ACHN (cell line): ENCODE data around the gene RAB3B.

Source experiments
- DNase-seq: peaks from one replicate; pipeline ENCODE4 v3.0.0-alpha.2; 2015
- in situ Hi-C: cut with HindIII; loops from 2 replicates; pipeline ENCODE4 v1.10.0; 2017; ENCODE audit warnings: low sequenced_read_pairs, low pct_ligation_motif_present, low pct_unique_long_range_greater_than_20kb

Gene RAB3B

DNA sequence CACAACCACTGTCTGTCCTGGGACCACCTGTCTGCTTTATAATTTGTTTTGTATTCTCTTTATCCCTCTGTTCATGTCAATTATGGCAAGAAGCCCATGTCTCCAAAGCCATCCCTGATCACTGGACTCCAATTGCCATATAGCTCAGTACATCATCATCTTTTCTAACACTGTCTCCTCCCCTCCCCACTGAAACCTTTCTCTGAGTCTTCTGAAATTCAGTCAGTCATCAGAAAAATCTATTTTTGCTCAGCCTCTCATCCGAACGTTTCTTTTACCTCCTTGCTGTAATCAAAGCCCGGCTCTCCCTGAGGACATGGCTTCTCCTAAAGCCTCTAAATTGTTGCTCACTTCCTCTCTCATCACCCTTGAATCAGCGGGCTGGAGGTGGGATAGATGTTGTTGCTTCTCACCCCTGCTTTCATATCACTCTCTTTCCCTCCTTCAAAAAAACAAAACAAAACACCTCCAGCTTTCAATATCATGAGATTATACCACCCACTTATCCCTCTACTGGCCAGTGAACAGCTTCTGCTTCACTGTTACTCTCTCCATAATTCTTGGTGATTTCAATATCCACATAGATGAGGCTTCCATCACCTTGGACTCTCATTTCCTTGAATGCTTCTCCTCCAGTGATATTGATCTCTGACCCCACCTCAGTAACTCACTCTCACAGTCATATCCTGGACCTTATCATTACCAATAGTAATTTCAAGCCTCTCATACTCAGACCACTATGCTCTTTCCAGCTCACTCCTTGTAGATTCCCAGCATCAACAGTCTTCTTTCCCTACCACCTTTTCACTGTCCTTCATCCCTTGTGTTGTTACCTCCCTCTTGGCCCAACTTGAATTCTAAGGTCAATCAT, 27.8 kb downstream of the RAB3B start:
- in situ Hi-C loops, result no loop called here
- DNase-seq, result no peak

DNA sequence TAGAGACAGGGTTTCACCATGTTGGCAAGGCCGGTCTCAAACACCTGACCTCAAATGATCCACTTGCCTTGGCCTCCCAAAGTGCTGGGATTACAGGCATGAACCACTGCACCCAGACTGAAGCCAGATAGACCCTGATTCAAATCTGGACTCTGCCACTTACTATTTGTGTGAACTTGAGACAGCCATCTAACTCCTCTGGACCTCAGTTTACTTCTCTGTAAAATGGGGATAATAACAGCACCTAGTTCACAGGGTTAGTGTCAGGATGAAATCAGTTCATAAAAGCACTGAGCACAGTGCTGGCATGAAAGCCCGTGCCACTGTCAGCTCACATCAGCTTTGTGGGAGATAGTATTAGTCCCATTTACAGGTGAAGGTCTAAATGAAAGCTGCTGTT, 28.5 kb downstream of the RAB3B start:
- no peak for DNase-seq
- in situ Hi-C loops, result no loop called here

- DNase-seq, result no peak
- in situ Hi-C loops, result no loop called here
Observed at GRCh38 chr1:51961231-51961630, 29.3 kb downstream of the RAB3B start.

DNA sequence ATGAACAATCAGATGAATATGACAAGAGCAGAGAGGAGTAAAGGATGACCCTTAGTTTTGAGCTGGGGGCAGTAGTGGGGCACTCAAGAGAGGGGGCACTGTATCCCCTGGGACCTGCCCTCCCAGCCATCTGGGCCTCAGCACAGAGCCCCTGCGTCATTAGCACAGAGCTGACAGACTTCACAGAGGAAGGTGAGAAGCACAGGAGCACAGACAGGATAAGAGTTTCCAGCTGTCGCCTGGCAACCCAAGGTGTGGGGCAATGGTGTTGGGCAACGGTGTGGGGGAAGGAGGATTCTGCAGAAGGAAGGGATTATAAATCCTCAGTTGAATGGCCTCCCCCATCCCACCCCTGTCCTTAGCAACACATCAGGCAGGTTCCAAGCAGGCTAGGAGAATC, 30.2 kb downstream of the RAB3B start:
- DNase-seq, result no peak
- in situ Hi-C loops, result no loop called here

- DNase-seq, result no peak
- in situ Hi-C loops, result no loop called here
Observed at GRCh38 chr1:51958824-51959223, 31.7 kb downstream of the RAB3B start.

DNA sequence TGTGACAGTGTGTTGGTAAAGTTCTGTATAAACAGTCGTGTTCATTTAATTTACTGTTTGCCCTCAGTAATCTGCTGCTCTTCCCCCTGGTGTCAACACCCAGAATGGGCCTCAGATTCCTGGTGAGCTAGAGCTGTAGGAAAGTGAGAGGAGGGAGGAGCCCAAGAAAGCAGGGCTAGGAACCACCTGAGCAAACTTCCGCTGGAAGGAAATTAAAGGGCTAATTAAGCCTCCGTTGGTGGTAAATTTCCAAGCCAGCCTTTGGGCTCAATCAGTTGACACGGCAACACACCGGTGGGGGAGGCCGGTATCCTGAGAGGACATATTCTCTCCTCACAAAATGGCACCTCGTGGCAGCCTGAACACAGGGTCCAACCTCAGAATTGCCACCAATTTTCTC, 32.9 kb downstream of the RAB3B start:
- in situ Hi-C loops, result no loop called here

DNA sequence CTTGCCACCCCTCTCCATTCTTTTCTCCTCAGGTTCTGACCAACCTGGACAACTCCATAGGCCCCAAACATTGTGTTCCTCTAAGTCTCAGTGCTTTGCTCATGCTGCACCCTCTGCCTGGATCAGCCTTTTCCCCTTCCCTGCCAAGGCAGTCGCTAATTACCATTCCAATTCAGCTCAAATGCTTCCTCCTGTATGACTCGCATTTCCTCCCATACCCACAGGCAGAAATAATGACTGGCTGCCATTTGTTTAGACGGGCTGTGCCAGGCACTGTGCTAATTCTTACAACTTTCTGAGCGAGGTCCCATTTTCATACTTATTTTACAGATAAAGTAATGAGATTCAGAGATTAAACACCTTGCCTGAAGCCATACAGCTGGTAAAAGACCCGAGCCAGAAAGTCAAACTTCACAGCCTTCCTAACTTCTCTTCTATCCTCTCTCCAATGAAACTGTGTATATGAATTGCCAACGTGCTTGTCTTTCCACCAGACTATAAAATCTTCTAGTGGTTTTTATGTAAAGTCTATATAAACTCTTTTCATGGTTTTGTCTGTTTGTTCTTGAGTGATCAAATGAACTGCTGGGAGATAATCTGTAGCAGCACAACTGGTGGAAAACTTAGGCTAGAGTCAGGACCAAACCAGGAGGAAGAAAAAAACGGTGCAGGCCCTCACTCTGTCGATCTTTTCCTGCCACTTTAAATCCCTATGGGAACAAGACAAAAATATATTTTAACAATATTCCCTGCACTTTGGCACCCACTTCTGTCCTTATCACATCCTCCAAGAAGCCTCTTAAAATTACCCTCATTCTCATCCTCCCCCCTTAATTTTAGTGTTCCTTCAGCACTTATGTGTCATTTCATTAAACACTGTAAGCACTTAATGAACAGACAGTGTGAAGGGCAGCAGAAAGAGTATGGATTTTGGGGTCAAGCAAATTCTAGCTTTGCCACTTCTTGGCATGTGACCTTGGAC, 33.7 kb downstream of the RAB3B start:
- DNase-seq, result no peak

More for the DNA sequence above, 32.9 kb downstream of the RAB3B start:
- no peak for DNase-seq

GRCh38 chr1:51955797-51956527, 34.5 kb downstream of the RAB3B start:
- in situ Hi-C loops, result no loop called here
- no peak for DNase-seq

More for the DNA sequence above, 33.7 kb downstream of the RAB3B start:
- in situ Hi-C loops, result no loop called here

- DNase-seq, result no peak
- in situ Hi-C loops, result no loop called here
Observed at GRCh38 chr1:51954783-51955182, 35.7 kb downstream of the RAB3B start.

DNA sequence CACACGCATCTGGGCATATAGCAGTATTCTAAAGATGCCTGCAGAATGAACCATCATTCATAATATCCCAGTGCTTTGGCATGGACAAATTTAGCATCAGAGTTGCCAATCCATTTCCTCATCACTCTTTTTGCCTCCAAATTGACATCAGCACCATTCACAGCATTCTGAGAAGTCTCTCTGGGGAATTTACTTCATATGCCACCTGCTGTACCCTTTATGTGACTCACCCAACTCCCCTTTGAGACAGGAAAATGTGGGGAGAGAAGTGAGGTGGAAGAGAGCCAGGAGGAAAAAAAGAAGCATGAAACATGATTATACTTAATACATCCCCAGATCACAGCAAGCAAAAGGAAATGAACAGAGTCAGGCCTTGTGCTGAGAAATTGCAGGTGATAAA, 37.4 kb downstream of the RAB3B start:
- DNase-seq, result no peak
- in situ Hi-C loops, result no loop called here

DNA sequence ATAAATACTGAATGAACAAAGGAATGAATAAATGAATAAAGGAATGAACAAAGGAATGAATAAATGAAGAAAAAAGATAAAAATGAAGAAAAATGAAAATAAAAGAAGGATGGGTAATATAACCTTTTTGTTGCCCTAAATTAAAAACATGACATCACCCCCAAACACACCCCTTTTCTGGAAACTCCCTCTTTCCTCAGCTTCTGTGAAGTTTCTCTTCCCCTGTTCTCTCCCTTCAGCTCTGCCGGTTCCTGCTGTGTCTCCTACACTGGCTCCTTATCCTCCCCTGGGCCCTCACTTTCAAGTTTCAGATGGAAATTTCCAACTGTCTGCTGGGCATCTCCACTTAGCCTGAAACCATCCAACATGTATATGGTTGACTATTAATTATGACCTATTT, 37.9 kb downstream of the RAB3B start:
- no peak for DNase-seq
- in situ Hi-C loops, result no loop called here

GRCh38 chr1:51950701-51951100, 39.8 kb downstream of the RAB3B start:
- DNase-seq, result no peak
- in situ Hi-C loops, result no loop called here

- in situ Hi-C loops, result no loop called here
- no peak for DNase-seq
Observed at GRCh38 chr1:51949014-51949702, 41.3 kb downstream of the RAB3B start.

- in situ Hi-C loops, result no loop called here
Observed at GRCh38 chr1:51948491-51948915, 42.0 kb downstream of the RAB3B start.

GRCh38 chr1:51946300-51946699, 44.2 kb downstream of the RAB3B start:
- in situ Hi-C loops, result no loop called here
- DNase-seq, result no peak

More at GRCh38 chr1:51948491-51948915, 42.0 kb downstream of the RAB3B start:
- no peak for DNase-seq

DNA sequence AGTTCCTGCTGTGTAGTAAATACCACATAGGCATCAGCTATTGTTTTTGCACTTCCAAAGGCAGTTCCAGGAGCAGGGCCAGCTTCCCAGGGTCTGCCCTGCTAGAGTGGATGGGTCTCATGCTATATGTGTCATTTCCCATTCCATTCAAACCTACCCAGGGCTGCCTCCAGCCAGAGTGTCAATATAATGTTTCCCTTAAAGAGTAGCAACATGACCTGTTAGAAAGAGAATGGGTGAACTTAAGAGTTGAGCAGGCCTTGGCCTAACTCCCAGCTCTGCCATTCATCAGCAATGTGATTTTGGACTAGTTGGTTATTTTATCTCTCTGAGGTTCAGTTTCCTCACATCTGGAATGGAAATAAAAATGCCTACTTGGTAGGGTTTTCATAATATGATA, 44.9 kb downstream of the RAB3B start:
- in situ Hi-C loops, result no loop called here
- no peak for DNase-seq

DNA sequence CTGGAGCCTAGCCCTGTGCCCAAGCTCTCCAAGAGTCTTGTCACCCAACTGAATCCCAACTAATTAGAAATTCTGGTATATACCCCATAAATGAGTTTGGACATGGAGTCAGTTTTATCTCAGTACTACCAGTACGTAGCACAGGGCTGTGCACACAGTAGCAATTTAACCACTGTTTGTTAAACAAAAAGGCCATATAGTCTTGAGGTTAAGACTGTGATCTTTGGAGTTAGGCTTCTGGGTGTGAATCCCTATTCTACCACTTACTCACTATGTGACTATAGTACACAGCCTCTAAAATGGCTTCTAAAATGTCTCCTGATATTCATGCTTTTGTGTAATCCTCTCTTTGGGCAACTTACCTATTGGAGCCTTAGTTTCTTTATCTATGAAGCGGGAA, 48.2 kb downstream of the RAB3B start:
- DNase-seq, result no peak
- in situ Hi-C loops, result no loop called here

DNA sequence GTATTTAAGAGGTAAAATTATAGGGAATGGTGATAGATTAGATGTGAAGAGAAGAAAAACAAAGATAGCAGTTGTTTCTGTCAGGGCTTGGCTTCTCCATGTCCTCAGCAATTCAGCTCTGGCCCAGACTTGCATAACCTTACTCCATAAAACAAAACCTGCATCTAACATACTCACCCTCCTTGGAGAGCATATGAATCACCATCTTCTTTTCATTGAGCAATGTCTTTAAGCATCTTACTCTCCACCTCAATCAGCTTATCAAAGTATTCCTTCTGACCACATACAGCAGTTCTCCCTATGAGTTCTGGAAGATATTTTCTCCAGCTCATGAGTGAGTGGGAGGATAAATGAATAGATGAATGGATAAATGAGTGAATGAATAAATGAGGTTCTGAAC, 49.0 kb downstream of the RAB3B start:
- no peak for DNase-seq

More for the DNA sequence above, 49.0 kb downstream of the RAB3B start:
- in situ Hi-C loops, result no loop called here
